Panc1 (cell line): ENCODE measurements around the gene METTL26. TPM values are rescaled to one million over a fixed set of nuclear protein-coding genes. Genes with fewer than 3 reads are reported as not detected.

ENCODE experiments used
- ATAC-seq: fragments of 200-7000 bp; cut with Tn5 transposase; 2 replicates; pipeline ENCODE4 v1.9.1; 2020; ENCODE audit warnings: mild to moderate bottlenecking, moderate library complexity
- BruUV-seq: library from RNA; stranded (reverse); fragments of 400-500 nt; replicated peaks from 2 replicates; lab custom pipeline; 2021; lab: Mats Ljungman, UMichigan
- CTCF ChIA-PET: fragments of 300-600 bp; sonication (Branson Sonifier 250); formaldehyde crosslinking; loops from one replicate; lab custom pipeline; 2022; ENCODE audit warnings: antibody characterized with exemption; lab: Charles Lee
- POLR2A ChIA-PET: fragments of 300-600 bp; sonication (Branson Sonifier 250); formaldehyde crosslinking; loops from one replicate; lab custom pipeline; 2022; ENCODE audit warnings: antibody characterized with exemption; lab: Charles Lee
- DNase-seq: peaks from one replicate; pipeline ENCODE4 v3.0.0-alpha.2; 2010; ENCODE audit warnings: low read depth, low spot score
- H3K27ac ChIP-seq: 2 replicates; pipeline ENCODE4 v1.5.1; 2011; ENCODE audit warnings: mild to moderate bottlenecking, low read length, inconsistent platforms
- H3K27me3 ChIP-seq: fragments of 200-500 bp; sonication (Bioruptor generic); 2 replicates; pipeline ENCODE4 v1.6.0; 2014; ENCODE audit warnings: low read length, inconsistent platforms; ENCODE audit not compliant: control insufficient read depth, insufficient read depth
- H3K36me3 ChIP-seq: fragments of 200-500 bp; sonication (Bioruptor generic); 2 replicates; pipeline ENCODE4 v1.5.1; 2014; ENCODE audit warnings: inconsistent platforms, mild to moderate bottlenecking, low read length, moderate library complexity; ENCODE audit not compliant: control insufficient read depth, insufficient read depth
- H3K4me1 ChIP-seq: 2 replicates; pipeline ENCODE4 v1.5.1; 2011; ENCODE audit warnings: inconsistent platforms, mild to moderate bottlenecking, low read length, moderate library complexity; ENCODE audit not compliant: control insufficient read depth, insufficient read depth
- H3K4me3 ChIP-seq, 2 experiments: 2 replicates each; pipeline ENCODE4 v1.5.1; 2011 to 2012; ENCODE audit warnings: low read depth in 2 of 2, low read length in 2 of 2, mild to moderate bottlenecking in 2 of 2, inconsistent platforms in 1 of 2, moderate library complexity in 1 of 2
- H3K9me3 ChIP-seq: fragments of 200-500 bp; sonication (Bioruptor generic); 2 replicates; pipeline ENCODE4 v1.5.1; 2014; ENCODE audit warnings: low read depth, mild to moderate bottlenecking, inconsistent platforms, low read length, moderate library complexity; ENCODE audit not compliant: control insufficient read depth, insufficient read depth
- POLR2AphosphoS5 ChIP-seq: IDR thresholded peaks from 2 replicates; pipeline ENCODE4 v1.6.1; 2012; ENCODE audit warnings: mild to moderate bottlenecking, low read depth, low read length, moderate library complexity
- SIN3A ChIP-seq: IDR thresholded peaks from 2 replicates; pipeline ENCODE4 v1.6.1; 2012; ENCODE audit warnings: low read depth, mild to moderate bottlenecking, low read length, moderate library complexity, borderline replicate concordance; ENCODE audit not compliant: insufficient read depth
- TCF7L2 ChIP-seq: IDR thresholded peaks from 2 replicates; pipeline ENCODE4 v1.6.1; 2011; ENCODE audit warnings: mild to moderate bottlenecking, low read depth, low read length, inconsistent platforms
- in situ Hi-C: cut with HindIII; loops from 2 replicates; pipeline ENCODE4 v1.10.0; 2016; ENCODE audit warnings: low sequenced_read_pairs, low pct_unique_long_range_greater_than_20kb
- intact Hi-C: fragments of 100-400 bp; cut with micrococcal nuclease; formaldehyde crosslinking; loops from one replicate; pipeline ENCODE4 v1.10.0; 2022; ENCODE audit not compliant: unreplicated experiment
- total RNA-seq: library from RNA; stranded (reverse); gene quantifications from one replicate; pipeline ENCODE4 v1.2.1, GENCODE V29; 2021; ENCODE audit not compliant: unreplicated experiment
- TF ChIP-seq, protein P1 (sequence below): fragments of 450-650 bp; IDR thresholded peaks from 2 replicates; pipeline ENCODE4 v1.5.1; 2017; ENCODE audit warnings: mild to moderate bottlenecking
- TF ChIP-seq, protein P2 (sequence below), 2 experiments: IDR thresholded peaks; 2 replicates each; pipeline ENCODE4 v1.6.1; 2011 to 2012; ENCODE audit warnings: low read depth in 2 of 2, control low read depth in 1 of 2, low read length in 1 of 2, mild to moderate bottlenecking in 1 of 2, moderate library complexity in 1 of 2; ENCODE audit not compliant: insufficient read depth in 1 of 2

Gene METTL26
- total RNA-seq, 1 experiment from 2014 or later: 91.8 TPM

DNA sequence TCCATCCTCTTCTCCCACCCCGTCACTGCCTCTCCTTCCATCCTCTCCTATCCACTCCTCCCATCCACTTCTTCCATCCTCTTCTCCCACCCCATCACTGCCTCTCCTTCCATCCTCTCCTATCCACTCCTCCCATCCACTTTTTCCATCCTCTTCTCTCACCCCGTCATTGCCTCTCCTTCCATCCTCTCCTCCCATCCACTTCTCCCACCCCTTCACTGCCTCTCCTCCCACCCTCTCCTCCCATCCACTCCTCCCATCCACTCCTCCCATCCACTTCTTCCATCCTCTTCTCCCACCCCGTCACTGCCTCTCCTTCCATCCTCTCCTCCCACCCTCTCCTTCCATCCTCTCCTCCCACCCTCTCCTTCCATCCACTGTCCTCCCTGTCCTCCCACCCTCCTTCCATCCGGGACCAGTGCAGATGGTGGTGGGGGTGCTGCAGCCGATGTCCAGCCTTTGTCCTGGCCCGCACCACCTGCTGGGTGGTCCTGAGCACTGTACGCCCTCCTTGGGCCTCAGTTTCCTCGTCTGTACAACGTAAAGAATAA lies 4.2 kb downstream of the METTL26 start:
- Histone ChIP-seq H3K27ac (no peak overlapping the region), H3K9me3 (no peaks in the 10 kb centered on the region), H3K36me3 (no peaks in the 10 kb centered on the region), H3K4me1 (peaks cover 40% of the 10 kb centered on the region), H3K4me3 (no peak overlapping the region), H3K27me3 (no peaks in the 10 kb centered on the region)
- no TSS peak for BruUV-seq
- ChIA-PET CTCF (no interaction called here), POLR2A (no interaction called here)
- intact Hi-C loops: no loop called here
- DNase-seq (no peak), ATAC-seq (no peak)
- no peak for TF ChIP-seq POLR2AphosphoS5
- TF ChIP-seq, protein P1, sequence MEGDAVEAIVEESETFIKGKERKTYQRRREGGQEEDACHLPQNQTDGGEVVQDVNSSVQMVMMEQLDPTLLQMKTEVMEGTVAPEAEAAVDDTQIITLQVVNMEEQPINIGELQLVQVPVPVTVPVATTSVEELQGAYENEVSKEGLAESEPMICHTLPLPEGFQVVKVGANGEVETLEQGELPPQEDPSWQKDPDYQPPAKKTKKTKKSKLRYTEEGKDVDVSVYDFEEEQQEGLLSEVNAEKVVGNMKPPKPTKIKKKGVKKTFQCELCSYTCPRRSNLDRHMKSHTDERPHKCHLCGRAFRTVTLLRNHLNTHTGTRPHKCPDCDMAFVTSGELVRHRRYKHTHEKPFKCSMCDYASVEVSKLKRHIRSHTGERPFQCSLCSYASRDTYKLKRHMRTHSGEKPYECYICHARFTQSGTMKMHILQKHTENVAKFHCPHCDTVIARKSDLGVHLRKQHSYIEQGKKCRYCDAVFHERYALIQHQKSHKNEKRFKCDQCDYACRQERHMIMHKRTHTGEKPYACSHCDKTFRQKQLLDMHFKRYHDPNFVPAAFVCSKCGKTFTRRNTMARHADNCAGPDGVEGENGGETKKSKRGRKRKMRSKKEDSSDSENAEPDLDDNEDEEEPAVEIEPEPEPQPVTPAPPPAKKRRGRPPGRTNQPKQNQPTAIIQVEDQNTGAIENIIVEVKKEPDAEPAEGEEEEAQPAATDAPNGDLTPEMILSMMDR: no peak
- no peak for TF ChIP-seq TCF7L2
- TF ChIP-seq SIN3A: no peak
- TF ChIP-seq, protein P2, sequence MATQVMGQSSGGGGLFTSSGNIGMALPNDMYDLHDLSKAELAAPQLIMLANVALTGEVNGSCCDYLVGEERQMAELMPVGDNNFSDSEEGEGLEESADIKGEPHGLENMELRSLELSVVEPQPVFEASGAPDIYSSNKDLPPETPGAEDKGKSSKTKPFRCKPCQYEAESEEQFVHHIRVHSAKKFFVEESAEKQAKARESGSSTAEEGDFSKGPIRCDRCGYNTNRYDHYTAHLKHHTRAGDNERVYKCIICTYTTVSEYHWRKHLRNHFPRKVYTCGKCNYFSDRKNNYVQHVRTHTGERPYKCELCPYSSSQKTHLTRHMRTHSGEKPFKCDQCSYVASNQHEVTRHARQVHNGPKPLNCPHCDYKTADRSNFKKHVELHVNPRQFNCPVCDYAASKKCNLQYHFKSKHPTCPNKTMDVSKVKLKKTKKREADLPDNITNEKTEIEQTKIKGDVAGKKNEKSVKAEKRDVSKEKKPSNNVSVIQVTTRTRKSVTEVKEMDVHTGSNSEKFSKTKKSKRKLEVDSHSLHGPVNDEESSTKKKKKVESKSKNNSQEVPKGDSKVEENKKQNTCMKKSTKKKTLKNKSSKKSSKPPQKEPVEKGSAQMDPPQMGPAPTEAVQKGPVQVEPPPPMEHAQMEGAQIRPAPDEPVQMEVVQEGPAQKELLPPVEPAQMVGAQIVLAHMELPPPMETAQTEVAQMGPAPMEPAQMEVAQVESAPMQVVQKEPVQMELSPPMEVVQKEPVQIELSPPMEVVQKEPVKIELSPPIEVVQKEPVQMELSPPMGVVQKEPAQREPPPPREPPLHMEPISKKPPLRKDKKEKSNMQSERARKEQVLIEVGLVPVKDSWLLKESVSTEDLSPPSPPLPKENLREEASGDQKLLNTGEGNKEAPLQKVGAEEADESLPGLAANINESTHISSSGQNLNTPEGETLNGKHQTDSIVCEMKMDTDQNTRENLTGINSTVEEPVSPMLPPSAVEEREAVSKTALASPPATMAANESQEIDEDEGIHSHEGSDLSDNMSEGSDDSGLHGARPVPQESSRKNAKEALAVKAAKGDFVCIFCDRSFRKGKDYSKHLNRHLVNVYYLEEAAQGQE (IDR thresholded peaks at IDR 0.05; ENCODE audit: insufficient read depth in 1 of 2, low read depth in 2 of 2, low read length in 1 of 2): no peak
- in situ Hi-C loops: no loop called here

DNA sequence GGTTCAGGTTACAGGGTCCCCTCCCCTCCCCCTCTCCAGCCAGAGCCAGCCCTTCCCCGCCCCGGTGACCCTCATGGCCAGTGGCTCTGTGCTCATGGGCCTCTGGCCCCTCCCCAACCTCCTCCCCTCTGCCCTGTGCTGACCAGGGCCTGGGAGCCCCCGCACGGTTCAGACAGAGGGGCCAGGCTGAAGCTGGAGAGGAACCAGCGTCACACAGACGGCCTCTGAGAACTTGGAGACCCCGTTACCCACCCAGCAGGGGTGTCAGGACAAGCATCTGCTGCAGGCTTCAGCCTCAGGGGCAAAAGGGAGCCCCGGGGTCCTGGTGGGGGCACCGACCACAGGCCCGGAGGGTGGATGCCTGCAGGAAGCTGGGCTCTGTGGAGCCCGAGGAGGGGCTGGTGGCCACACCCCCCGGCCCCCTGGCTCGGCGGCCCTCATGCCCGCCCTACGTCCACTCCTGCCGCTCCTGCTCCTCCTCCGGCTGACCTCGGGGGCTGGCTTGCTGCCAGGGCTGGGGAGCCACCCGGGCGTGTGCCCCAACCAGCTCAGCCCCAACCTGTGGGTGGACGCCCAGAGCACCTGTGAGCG lies 5.2 kb downstream of the METTL26 start, which contains the start of gene WFIKKN1:
Gene WFIKKN1 (plus strand): TSS at position 171 of the 591 bp plus-strand sequence. CDS start 269 bp downstream, at position 440.
- ATAC-seq (no peak), DNase-seq (no peak)
- Histone ChIP-seq H3K36me3 (no peaks in the 10 kb centered on the region), H3K27me3 (no peaks in the 10 kb centered on the region), H3K9me3 (no peaks in the 10 kb centered on the region), H3K27ac (peak within 1 kb of the TSS; percentile 34; the same call in 1 of the 2 replicates), H3K4me1 (peaks cover 48% of the 10 kb centered on the region), H3K4me3 (no peak within 1 kb of the TSS)
- BruUV-seq: no TSS peak
- ChIA-PET CTCF (no interaction called here), POLR2A (no interaction called here)
- in situ Hi-C loops (no loop called here), intact Hi-C loops (no loop called here)
- TF ChIP-seq SIN3A (no peak), POLR2AphosphoS5 (0 out of 2 replicates have a peak, but pooled peaks have one; percentile 32), TCF7L2 (no peak)
- TF ChIP-seq, protein P1: no peak
- TF ChIP-seq, protein P2 (IDR thresholded peaks at IDR 0.05; ENCODE audit: insufficient read depth in 1 of 2, low read depth in 2 of 2, low read length in 1 of 2): no peak
